Activated CD8-positive, alpha-beta memory T cell treated with anti-CD3 and anti-CD28 coated beads, Interleukin-2, amount 10 ng/mL, durations not matched to agents 7 days and 5 days (primary cell): ENCODE measurements around the gene EFNA5. TPM values are rescaled to one million over a fixed set of nuclear protein-coding genes. Genes with fewer than 3 reads are reported as not detected.

ENCODE experiments used
- ATAC-seq: fragments of 150-1000 bp; cut with Tn5 transposase; one replicate; pipeline ENCODE4 v1.10.0; 2021; ENCODE audit warnings: moderate library complexity
- CTCF ChIA-PET: fragments of 350-600 bp; sonication (Branson Sonifier 250); formaldehyde crosslinking; loops from one replicate; lab custom pipeline; 2021; ENCODE audit warnings: antibody characterized with exemption; lab: Charles Lee
- DNase-seq: peaks from one replicate; pipeline ENCODE4 v3.0.0-alpha.2; 2020
- H3K27ac Mint-ChIP-seq: one replicate; pipeline ENCODE4 v1.8.0; 2021; ENCODE audit warnings: mild to moderate bottlenecking, mixed read lengths
- H3K27me3 Mint-ChIP-seq: one replicate; pipeline ENCODE4 v1.8.0; 2021; ENCODE audit warnings: mixed read lengths
- H3K36me3 Mint-ChIP-seq: one replicate; pipeline ENCODE4 v1.8.0; 2021; ENCODE audit warnings: mild to moderate bottlenecking, mixed read lengths
- H3K4me1 Mint-ChIP-seq: one replicate; pipeline ENCODE4 v1.8.0; 2021; ENCODE audit warnings: mixed read lengths
- H3K4me3 Mint-ChIP-seq: one replicate; pipeline ENCODE4 v1.8.0; 2021; ENCODE audit warnings: mild to moderate bottlenecking, moderate library complexity, mixed read lengths
- H3K9me3 Mint-ChIP-seq: one replicate; pipeline ENCODE4 v1.8.0; 2022; ENCODE audit warnings: low read depth, mixed read lengths
- total RNA-seq, 2 experiments: library from RNA; stranded (reverse); gene quantifications; one replicate each; pipeline ENCODE4 v1.2.3, GENCODE V29; 2021

The EFNA5 gene
- total RNA-seq, 2 experiments from 2014 or later = not detected

GRCh38 chr5:107515521-107516080 lies 155.1 kb downstream of the EFNA5 start:
- no peaks in the 10 kb centered on the region for H3K36me3 Mint-ChIP-seq

GRCh38 chr5:107514305-107514704 lies 156.4 kb downstream of the EFNA5 start:
- H3K27me3 Mint-ChIP-seq = peaks cover 3% of the 10 kb centered on the region
- H3K4me3 Mint-ChIP-seq = no peak overlapping the region
- CTCF ChIA-PET = no interaction called here
- no peak for DNase-seq
- ATAC-seq = no peak
- H3K36me3 Mint-ChIP-seq = no peaks in the 10 kb centered on the region
- no peaks in the 10 kb centered on the region for H3K9me3 Mint-ChIP-seq
- no peak overlapping the region for H3K27ac Mint-ChIP-seq
- H3K4me1 Mint-ChIP-seq = no peaks in the 10 kb centered on the region

More at GRCh38 chr5:107515521-107516080, 155.1 kb downstream of the EFNA5 start:
- Mint-ChIP-seq H3K9me3 (no peaks in the 10 kb centered on the region), H3K27ac (no peak overlapping the region), H3K27me3 (peaks cover 3% of the 10 kb centered on the region), H3K4me3 (no peak overlapping the region), H3K4me1 (no peaks in the 10 kb centered on the region)
- ATAC-seq (no peak), DNase-seq (no peak)
- CTCF ChIA-PET = no interaction called here

- Mint-ChIP-seq H3K36me3 (no peaks in the 10 kb centered on the region), H3K4me1 (no peaks in the 10 kb centered on the region), H3K27ac (no peak overlapping the region), H3K27me3 (peaks cover 3% of the 10 kb centered on the region), H3K4me3 (no peak overlapping the region), H3K9me3 (no peaks in the 10 kb centered on the region)
- DNase-seq (no peak), ATAC-seq (no peak)
- CTCF ChIA-PET = no interaction called here
Observed at GRCh38 chr5:107513337-107514085, 157.2 kb downstream of the EFNA5 start.

GRCh38 chr5:107512029-107512428 lies 158.7 kb downstream of the EFNA5 start:
- H3K4me1 Mint-ChIP-seq = no peaks in the 10 kb centered on the region
- H3K27me3 Mint-ChIP-seq = peaks cover 3% of the 10 kb centered on the region
- ATAC-seq = no peak
- H3K9me3 Mint-ChIP-seq = no peaks in the 10 kb centered on the region
- H3K36me3 Mint-ChIP-seq = no peaks in the 10 kb centered on the region
- H3K27ac Mint-ChIP-seq = no peak overlapping the region
- DNase-seq = no peak
- CTCF ChIA-PET = no interaction called here
- H3K4me3 Mint-ChIP-seq = no peak overlapping the region

GRCh38 chr5:107510125-107510524 lies 160.6 kb downstream of the EFNA5 start:
- CTCF ChIA-PET = no interaction called here
- no peaks in the 10 kb centered on the region for H3K9me3 Mint-ChIP-seq
- no peak for DNase-seq
- no peaks in the 10 kb centered on the region for H3K4me1 Mint-ChIP-seq
- H3K4me3 Mint-ChIP-seq = no peak overlapping the region
- no peaks in the 10 kb centered on the region for H3K36me3 Mint-ChIP-seq
- no peak overlapping the region for H3K27ac Mint-ChIP-seq
- peaks cover 16% of the 10 kb centered on the region for H3K27me3 Mint-ChIP-seq
- ATAC-seq = no peak

- ATAC-seq = no peak
- H3K27me3 Mint-ChIP-seq = peaks cover 18% of the 10 kb centered on the region
- H3K36me3 Mint-ChIP-seq = no peaks in the 10 kb centered on the region
- no peaks in the 10 kb centered on the region for H3K4me1 Mint-ChIP-seq
- no peaks in the 10 kb centered on the region for H3K9me3 Mint-ChIP-seq
- H3K4me3 Mint-ChIP-seq = no peak overlapping the region
- DNase-seq = no peak
- H3K27ac Mint-ChIP-seq = no peak overlapping the region
- CTCF ChIA-PET = no interaction called here
Observed at GRCh38 chr5:107508097-107508496, 162.6 kb downstream of the EFNA5 start.

GRCh38 chr5:107505763-107506534 lies 164.8 kb downstream of the EFNA5 start:
- CTCF ChIA-PET = interaction anchor here (0.7 to 1.1 kb wide), 2 partner anchors 66 to 765 kb away, joined by 3 to 5 read pairs; no protein-coding TSS in a partner anchor
- Mint-ChIP-seq H3K36me3 (peaks cover 1% of the 10 kb centered on the region), H3K4me3 (no peak overlapping the region), H3K4me1 (peaks cover 13% of the 10 kb centered on the region), H3K9me3 (no peaks in the 10 kb centered on the region), H3K27me3 (peaks cover 24% of the 10 kb centered on the region), H3K27ac (no peak overlapping the region)
- DNase-seq (no peak), ATAC-seq (no peak)

GRCh38 chr5:107504424-107504823 lies 166.3 kb downstream of the EFNA5 start:
- CTCF ChIA-PET = interaction anchor here (1.3 kb wide), 1 partner anchor 36 kb away, joined by 3 read pairs; no protein-coding TSS in a partner anchor
- peaks cover 24% of the 10 kb centered on the region for H3K27me3 Mint-ChIP-seq
- no peak overlapping the region for H3K27ac Mint-ChIP-seq
- DNase-seq = no peak
- no peak overlapping the region for H3K4me3 Mint-ChIP-seq
- no peaks in the 10 kb centered on the region for H3K9me3 Mint-ChIP-seq
- ATAC-seq = no peak
- H3K36me3 Mint-ChIP-seq = peaks cover 1% of the 10 kb centered on the region
- H3K4me1 Mint-ChIP-seq = peaks cover 13% of the 10 kb centered on the region

GRCh38 chr5:107502676-107503060 lies 168.1 kb downstream of the EFNA5 start:
- peaks cover 13% of the 10 kb centered on the region for H3K4me1 Mint-ChIP-seq
- no peak overlapping the region for H3K4me3 Mint-ChIP-seq
- ATAC-seq = no peak
- H3K27ac Mint-ChIP-seq = no peak overlapping the region
- H3K36me3 Mint-ChIP-seq = peaks cover 1% of the 10 kb centered on the region
- no peaks in the 10 kb centered on the region for H3K9me3 Mint-ChIP-seq
- peaks cover 24% of the 10 kb centered on the region for H3K27me3 Mint-ChIP-seq
- CTCF ChIA-PET = interaction anchor here (1.0 to 1.8 kb wide), 2 partner anchors 58 to 69 kb away, joined by 3 to 4 read pairs; no protein-coding TSS in a partner anchor
- no peak for DNase-seq

- DNase-seq (no peak), ATAC-seq (peak; percentile 63)
- Mint-ChIP-seq H3K4me1 (peaks cover 13% of the 10 kb centered on the region), H3K9me3 (no peaks in the 10 kb centered on the region), H3K4me3 (peak overlapping the region; percentile 0), H3K36me3 (peaks cover 1% of the 10 kb centered on the region), H3K27me3 (peaks cover 24% of the 10 kb centered on the region), H3K27ac (no peak overlapping the region)
- CTCF ChIA-PET = interaction anchor here (0.7 to 1.8 kb wide), 3 partner anchors 26 to 70 kb away, joined by 3 to 4 read pairs (median 4); no protein-coding TSS in a partner anchor
Observed at GRCh38 chr5:107501965-107502675, 168.6 kb downstream of the EFNA5 start.

GRCh38 chr5:107500840-107501239 lies 169.9 kb downstream of the EFNA5 start:
- CTCF ChIA-PET = no interaction called here
- Mint-ChIP-seq H3K4me3 (no peak overlapping the region), H3K36me3 (peaks cover 1% of the 10 kb centered on the region), H3K4me1 (peaks cover 13% of the 10 kb centered on the region), H3K27me3 (peaks cover 17% of the 10 kb centered on the region), H3K27ac (no peak overlapping the region), H3K9me3 (no peaks in the 10 kb centered on the region)
- no peak for ATAC-seq
- DNase-seq = no peak

- no peak overlapping the region for H3K4me3 Mint-ChIP-seq
- no peaks in the 10 kb centered on the region for H3K9me3 Mint-ChIP-seq
- H3K4me1 Mint-ChIP-seq = peaks cover 13% of the 10 kb centered on the region
- no peak overlapping the region for H3K27ac Mint-ChIP-seq
- H3K27me3 Mint-ChIP-seq = peaks cover 12% of the 10 kb centered on the region
- ATAC-seq (no peak), DNase-seq (no peak)
- CTCF ChIA-PET = no interaction called here
- peaks cover 1% of the 10 kb centered on the region for H3K36me3 Mint-ChIP-seq
Observed at GRCh38 chr5:107500347-107500746, 170.4 kb downstream of the EFNA5 start.

- ATAC-seq (no peak), DNase-seq (no peak)
- Mint-ChIP-seq H3K4me3 (no peak overlapping the region), H3K27ac (no peak overlapping the region), H3K27me3 (peaks cover 11% of the 10 kb centered on the region), H3K36me3 (peaks cover 1% of the 10 kb centered on the region), H3K4me1 (peaks cover 13% of the 10 kb centered on the region), H3K9me3 (no peaks in the 10 kb centered on the region)
- CTCF ChIA-PET = no interaction called here
Observed at GRCh38 chr5:107499776-107500175, 171.0 kb downstream of the EFNA5 start.
